GM12801 (cell line): ENCODE data around the gene CD47.

Experiments used
- CTCF ChIP-seq: IDR thresholded peaks from one replicate; pipeline ENCODE4 v1.5.1; 2011; ENCODE audit warnings: control low read depth; ENCODE audit not compliant: insufficient read length; ENCODE audit errors: extremely low read depth

CD47 gene

GRCh38 chr3:108071368-108071767 is 19.5 kb downstream of the CD47 start:
- TF ChIP-seq CTCF = no peak

- TF ChIP-seq CTCF = no peak
These were observed 20.5 kb downstream of the CD47 start for GRCh38 chr3:108070356-108070755.

- TF ChIP-seq CTCF = no peak
These were observed 23.1 kb downstream of the CD47 start for GRCh38 chr3:108067768-108068167.

GRCh38 chr3:108065096-108065495 is 25.7 kb downstream of the CD47 start:
- no peak for TF ChIP-seq CTCF

DNA sequence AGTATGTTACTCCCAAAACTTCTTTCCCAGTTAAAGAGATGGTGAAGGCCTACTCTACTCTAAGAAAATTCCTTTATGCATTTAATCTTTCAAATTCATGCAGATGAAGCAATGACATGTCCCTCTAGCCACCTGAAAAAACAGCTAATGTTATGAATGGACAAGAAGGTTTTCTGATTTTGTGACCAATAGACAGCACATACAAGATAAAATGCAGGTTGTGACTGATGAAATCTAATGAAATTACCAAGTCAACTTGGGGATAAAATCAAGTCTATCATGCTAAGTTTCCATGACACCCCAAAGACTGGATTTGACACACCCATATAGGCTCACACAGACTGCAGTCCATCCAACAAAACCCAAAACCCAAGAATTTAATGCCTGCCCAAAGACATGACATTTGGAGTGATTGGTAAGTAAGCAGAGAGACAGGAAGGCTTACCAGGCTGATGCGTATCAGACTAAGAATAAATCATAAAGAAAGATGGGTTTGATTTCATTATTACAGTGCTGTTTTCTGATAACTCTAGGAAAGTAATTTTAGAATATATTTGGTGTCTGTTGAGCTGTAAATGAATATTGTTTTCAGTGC is 26.4 kb downstream of the CD47 start:
- TF ChIP-seq CTCF = no peak

DNA sequence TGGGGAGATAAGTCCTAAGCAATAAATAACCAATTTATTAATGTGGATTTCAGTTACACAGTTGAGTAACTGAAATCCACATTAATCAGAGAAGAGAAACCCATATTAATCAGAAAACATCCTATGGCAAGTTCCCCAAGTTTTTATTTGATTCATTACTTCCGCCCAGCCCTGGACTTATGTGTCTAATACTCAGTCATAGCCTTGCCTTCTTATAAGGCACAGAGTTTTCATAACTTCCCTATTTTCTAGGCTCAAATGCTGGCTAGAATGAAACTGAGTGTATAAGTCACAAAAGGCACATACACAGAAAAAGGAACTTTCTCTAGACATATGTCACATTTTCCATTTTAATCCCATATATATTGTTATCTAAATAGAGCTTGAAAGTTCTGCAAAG is 28.8 kb downstream of the CD47 start:
- no peak for TF ChIP-seq CTCF

DNA sequence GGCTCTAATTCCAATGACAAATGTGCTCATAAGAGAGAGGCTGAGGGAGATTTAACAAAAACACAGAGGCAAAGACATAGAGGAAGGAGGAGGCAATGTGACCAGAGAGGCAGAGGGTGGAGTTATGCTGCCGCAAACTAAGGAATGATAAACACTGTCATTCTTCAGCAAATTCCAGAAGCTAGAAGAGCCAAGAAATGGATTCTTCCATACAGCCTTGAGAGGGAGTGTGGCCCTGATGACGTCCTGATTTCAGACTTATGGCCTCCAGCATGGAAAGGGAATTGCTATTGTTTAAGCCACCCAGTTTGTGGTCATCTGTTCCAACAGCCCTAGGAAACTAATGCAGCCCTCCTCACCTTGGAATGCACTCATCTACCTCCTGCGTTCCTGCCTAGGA is 30.5 kb downstream of the CD47 start:
- no peak for TF ChIP-seq CTCF
